Measurements from ENCODE around the gene ZNF492.

DNA sequence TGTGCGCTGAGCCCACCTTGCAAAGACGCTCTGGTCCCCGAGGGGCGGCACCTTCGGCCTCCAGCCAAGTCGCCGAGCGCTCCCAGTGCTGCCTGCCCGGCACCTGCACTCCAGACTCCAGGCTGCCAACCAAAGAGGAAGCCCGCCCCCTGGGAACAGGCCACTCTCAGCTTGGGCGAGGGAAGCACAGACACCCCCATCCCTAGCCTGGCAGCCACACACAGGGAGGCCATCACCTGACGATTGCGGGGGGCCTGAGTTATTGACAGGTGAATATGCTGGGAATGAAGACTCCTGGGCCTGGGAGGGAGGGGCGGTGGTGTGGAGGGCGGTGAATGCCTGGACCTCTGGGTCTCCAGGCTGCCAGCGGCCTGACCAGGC lies 10.3 kb upstream of the ZNF492 start:
- no peak for TF ChIP-seq POLR2AphosphoS5 (IDR thresholded peaks at IDR 0.05; ENCODE audit: borderline replicate concordance, low read depth, low read length)
- no peak for TF ChIP-seq EZH2 (IDR thresholded peaks at IDR 0.05)

Measured in SK-N-MC (cell line).